KMS-11 (cell line): ENCODE results near the gene FAM168B.
"Not testable (repeated sequence)": the region's sequence is repeated elsewhere in the genome, so short reads cannot be mapped to it uniquely, and the experiment has no call there.

Source experiments
- H2AFZ ChIP-seq: fragments of 200-600 bp; sonication (generic); 2 replicates; pipeline ENCODE4 v1.6.1; 2016; ENCODE audit warnings: antibody characterized with exemption, mixed run types, low read depth
- H3K27ac ChIP-seq: fragments of 200-600 bp; sonication (generic); 2 replicates; pipeline ENCODE4 v1.6.1; 2016; ENCODE audit warnings: mild to moderate bottlenecking, mixed run types
- H3K27me3 ChIP-seq: fragments of 200-600 bp; sonication (generic); 2 replicates; pipeline ENCODE4 v1.6.1; 2017; ENCODE audit warnings: mild to moderate bottlenecking, low read depth, mixed run types, moderate library complexity; ENCODE audit not compliant: insufficient read depth
- H3K36me3 ChIP-seq: fragments of 200-600 bp; sonication (generic); 2 replicates; pipeline ENCODE4 v1.6.1; 2017; ENCODE audit warnings: mild to moderate bottlenecking, mixed run types; ENCODE audit not compliant: insufficient read depth
- H3K4me1 ChIP-seq: fragments of 200-600 bp; sonication (generic); 2 replicates; pipeline ENCODE4 v1.6.1; 2016; ENCODE audit warnings: mild to moderate bottlenecking, low read depth, mixed run types; ENCODE audit not compliant: poor library complexity, severe bottlenecking
- H3K4me2 ChIP-seq: fragments of 200-600 bp; sonication (generic); 2 replicates; pipeline ENCODE4 v1.7.0; 2016; ENCODE audit warnings: mild to moderate bottlenecking, mixed run types
- H3K4me3 ChIP-seq: fragments of 200-600 bp; sonication (generic); IDR thresholded peaks from 2 replicates; pipeline ENCODE4 v1.6.1; 2017; ENCODE audit warnings: low read depth, low read length, mixed read lengths; ENCODE audit not compliant: insufficient read depth
- H3K79me2 ChIP-seq: fragments of 200-600 bp; sonication (generic); 2 replicates; pipeline ENCODE4 v1.6.1; 2016; ENCODE audit warnings: low read depth, mixed run types; ENCODE audit not compliant: insufficient read depth
- H3K9ac ChIP-seq: fragments of 200-600 bp; sonication (generic); 2 replicates; pipeline ENCODE4 v1.6.1; 2016; ENCODE audit warnings: mild to moderate bottlenecking, mixed run types
- H4K20me1 ChIP-seq: fragments of 200-600 bp; sonication (generic); 2 replicates; pipeline ENCODE4 v1.6.1; 2016; ENCODE audit warnings: mild to moderate bottlenecking, mixed run types; ENCODE audit not compliant: insufficient read depth
- TF ChIP-seq, protein P1 (sequence below): fragments of 200-600 bp; sonication (generic); conservative IDR thresholded peaks from 2 replicates; pipeline ENCODE4 v1.6.1; 2017; ENCODE audit warnings: low read depth, mild to moderate bottlenecking, antibody characterized with exemption, low read length, moderate library complexity, mixed read lengths

FAM168B gene

DNA sequence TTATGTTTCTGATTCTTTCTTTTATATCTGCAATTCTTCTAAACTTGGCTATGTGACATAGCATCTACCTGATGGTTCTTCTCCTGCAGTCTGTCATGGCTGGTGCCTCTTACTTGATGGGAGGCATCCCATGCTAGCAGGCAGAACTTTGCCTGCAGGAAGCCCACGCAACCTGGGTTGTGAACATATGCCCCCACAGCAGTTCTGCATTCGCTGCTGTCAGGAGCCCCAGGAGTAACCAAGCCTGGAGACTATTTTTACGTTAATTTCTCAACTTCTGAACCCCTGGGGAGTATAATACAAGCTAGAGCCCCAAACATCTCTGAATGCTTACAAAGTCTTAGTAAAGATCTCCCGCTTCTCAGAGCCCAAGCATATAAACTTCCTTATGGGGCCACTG lies 12.1 kb downstream of the FAM168B start:
- Histone ChIP-seq H4K20me1 (peaks cover 14% of the 10 kb centered on the region), H3K36me3 (peaks cover 6% of the 10 kb centered on the region; the same call in 1 of the 2 replicates)
- TF ChIP-seq, protein P1, sequence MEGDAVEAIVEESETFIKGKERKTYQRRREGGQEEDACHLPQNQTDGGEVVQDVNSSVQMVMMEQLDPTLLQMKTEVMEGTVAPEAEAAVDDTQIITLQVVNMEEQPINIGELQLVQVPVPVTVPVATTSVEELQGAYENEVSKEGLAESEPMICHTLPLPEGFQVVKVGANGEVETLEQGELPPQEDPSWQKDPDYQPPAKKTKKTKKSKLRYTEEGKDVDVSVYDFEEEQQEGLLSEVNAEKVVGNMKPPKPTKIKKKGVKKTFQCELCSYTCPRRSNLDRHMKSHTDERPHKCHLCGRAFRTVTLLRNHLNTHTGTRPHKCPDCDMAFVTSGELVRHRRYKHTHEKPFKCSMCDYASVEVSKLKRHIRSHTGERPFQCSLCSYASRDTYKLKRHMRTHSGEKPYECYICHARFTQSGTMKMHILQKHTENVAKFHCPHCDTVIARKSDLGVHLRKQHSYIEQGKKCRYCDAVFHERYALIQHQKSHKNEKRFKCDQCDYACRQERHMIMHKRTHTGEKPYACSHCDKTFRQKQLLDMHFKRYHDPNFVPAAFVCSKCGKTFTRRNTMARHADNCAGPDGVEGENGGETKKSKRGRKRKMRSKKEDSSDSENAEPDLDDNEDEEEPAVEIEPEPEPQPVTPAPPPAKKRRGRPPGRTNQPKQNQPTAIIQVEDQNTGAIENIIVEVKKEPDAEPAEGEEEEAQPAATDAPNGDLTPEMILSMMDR = no peak

DNA sequence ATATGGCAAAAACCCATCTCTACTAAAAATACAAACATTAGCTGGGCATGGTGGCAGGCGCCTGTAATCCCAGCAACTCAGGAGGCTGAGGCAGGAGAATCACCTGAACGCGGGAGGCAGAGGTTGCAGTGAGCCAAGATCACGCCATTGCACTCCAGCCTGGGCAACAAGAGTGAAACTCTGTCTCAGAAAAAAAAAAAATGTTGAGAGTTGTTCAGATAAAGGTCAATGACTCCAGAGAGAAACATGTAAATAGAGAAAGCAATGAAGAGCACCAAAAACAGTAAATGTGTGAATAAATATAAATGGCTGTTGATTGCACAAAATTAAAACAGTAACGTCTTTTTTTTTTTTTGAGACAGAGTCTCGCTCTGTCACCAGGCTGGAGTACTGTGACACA lies 13.3 kb downstream of the FAM168B start:
- peaks cover 82% of the 10 kb centered on the region for H3K79me2 ChIP-seq
- not testable (repeated sequence) for H3K27ac ChIP-seq, H3K9ac ChIP-seq, H3K4me2 ChIP-seq, H3K36me3 ChIP-seq, H3K4me1 ChIP-seq, H2AFZ ChIP-seq, H3K27me3 ChIP-seq, H4K20me1 ChIP-seq, H3K4me3 ChIP-seq

More for the DNA sequence above, 12.1 kb downstream of the FAM168B start:
- Histone ChIP-seq H3K4me2 (no peak overlapping the region), H3K27ac (no peak overlapping the region), H3K27me3 (no peaks in the 10 kb centered on the region), H3K4me1 (no peaks in the 10 kb centered on the region), H3K79me2 (peaks cover 84% of the 10 kb centered on the region), H3K9ac (no peak overlapping the region), H2AFZ (no peak overlapping the region), H3K4me3 (no peak overlapping the region)

DNA sequence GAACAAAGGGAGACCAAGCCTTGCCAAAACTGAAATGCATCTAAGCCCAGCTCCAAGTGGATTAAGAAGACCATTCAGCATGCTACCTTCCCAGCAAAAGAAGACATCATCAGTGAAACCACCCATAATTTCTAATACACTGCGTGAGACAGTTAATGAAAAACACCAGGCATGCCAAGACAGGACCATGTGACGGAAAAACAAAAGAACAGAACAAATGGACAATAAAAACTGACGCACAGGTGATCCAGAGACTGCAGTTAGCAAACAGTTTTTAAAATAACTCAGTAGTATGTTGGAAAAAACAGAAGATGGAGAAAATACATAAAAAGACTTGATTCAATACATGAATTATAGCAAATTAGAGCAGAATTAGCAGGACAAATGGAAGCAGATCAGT lies 15.3 kb downstream of the FAM168B start:
- Histone ChIP-seq H3K9ac (no peak overlapping the region), H3K4me2 (no peak overlapping the region), H3K4me3 (no peak overlapping the region), H3K36me3 (peaks cover 6% of the 10 kb centered on the region; the same call in 1 of the 2 replicates), H3K4me1 (no peaks in the 10 kb centered on the region), H3K27me3 (no peaks in the 10 kb centered on the region), H2AFZ (no peak overlapping the region), H3K27ac (no peak overlapping the region), H3K79me2 (peaks cover 81% of the 10 kb centered on the region; the same call in 1 of the 2 replicates), H4K20me1 (no peaks in the 10 kb centered on the region)
- TF ChIP-seq, protein P1 = no peak

DNA sequence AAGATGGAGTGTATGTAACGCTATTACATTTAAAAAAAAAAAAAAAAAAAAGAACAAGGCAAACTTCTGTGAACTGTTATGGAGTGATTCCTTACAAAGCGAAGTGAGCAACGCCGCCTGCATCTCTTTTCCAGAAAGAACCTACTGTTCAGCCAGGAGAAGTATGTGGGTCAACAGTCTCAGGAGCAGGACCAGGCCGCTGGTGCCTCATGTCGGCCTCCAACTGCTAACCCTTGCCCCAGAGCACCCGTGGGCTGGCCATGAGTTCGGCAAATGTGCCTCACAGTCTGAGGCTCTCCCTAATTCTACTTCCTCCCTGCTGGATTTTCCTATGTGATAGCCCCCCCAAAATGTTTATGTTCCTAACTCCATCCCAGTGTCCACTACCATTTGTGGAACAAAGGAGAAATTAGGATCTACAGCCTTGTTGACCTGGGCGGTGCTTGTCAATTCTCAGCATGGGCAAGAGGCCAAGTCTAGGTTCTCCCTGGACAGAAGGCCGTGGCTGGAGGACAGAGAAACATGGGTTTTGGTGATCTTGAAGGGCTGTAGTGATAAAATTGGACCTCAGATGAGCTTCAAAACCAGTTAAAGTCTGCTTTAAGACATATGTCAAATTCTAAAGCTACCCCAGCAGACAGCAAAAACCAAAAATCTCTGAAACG lies 15.9 kb downstream of the FAM168B start:
- H3K9ac ChIP-seq = no peak overlapping the region
- no peak overlapping the region for H3K27ac ChIP-seq
- no peaks in the 10 kb centered on the region for H4K20me1 ChIP-seq
- H2AFZ ChIP-seq = no peak overlapping the region
- H3K79me2 ChIP-seq = peaks cover 80% of the 10 kb centered on the region; the same call in 1 of the 2 replicates
- TF ChIP-seq, protein P1 = no peak
- H3K4me3 ChIP-seq = no peak overlapping the region
- H3K27me3 ChIP-seq = no peaks in the 10 kb centered on the region
- no peaks in the 10 kb centered on the region for H3K4me1 ChIP-seq
- no peak overlapping the region for H3K4me2 ChIP-seq
- peaks cover 10% of the 10 kb centered on the region; the same call in 1 of the 2 replicates for H3K36me3 ChIP-seq

DNA sequence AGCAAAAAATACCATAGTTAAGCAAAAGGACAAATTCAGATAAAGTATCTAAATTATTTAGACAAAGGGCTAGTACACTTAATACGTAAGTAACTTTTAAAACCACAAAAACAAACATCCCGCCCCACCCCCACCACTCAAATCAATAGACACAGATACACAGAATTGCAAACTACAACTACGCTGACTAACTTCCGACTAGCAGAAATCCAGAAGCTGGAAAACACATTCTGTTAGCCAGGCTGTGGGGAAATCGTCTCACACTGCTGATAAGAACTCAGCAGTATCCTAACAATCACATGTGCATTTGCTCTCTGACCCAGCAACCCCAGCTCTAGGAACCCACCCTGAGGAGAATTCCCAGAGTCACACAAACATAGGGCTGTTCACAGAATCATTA lies 16.6 kb downstream of the FAM168B start:
- Histone ChIP-seq H3K4me2 (no peak overlapping the region), H4K20me1 (no peaks in the 10 kb centered on the region), H3K4me1 (no peaks in the 10 kb centered on the region), H3K36me3 (peaks cover 10% of the 10 kb centered on the region; the same call in 1 of the 2 replicates), H3K27me3 (no peaks in the 10 kb centered on the region), H2AFZ (no peak overlapping the region), H3K9ac (no peak overlapping the region), H3K27ac (no peak overlapping the region), H3K4me3 (no peak overlapping the region), H3K79me2 (peaks cover 75% of the 10 kb centered on the region; the same call in 1 of the 2 replicates)
- TF ChIP-seq, protein P1 = no peak

DNA sequence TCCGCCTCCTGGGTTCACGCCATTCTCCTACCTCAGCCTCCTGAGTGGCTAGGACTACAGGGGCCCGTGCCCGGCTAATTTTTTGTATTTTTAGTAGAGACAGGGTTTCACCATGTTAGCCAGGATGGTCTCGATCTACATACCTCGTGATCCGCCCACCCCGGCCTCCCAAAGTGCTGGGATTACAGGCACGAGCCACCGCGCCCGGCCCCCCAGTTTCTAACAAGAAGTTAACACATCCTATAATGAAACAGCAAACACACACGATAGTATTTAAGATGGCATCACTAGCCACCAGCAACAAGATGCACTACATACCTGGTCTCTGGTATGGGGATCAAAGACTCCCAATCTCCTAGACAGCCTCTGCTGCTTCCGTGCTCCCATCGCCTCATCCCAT lies 17.7 kb downstream of the FAM168B start:
- H3K36me3 ChIP-seq = peaks cover 10% of the 10 kb centered on the region; the same call in 1 of the 2 replicates
- H3K9ac ChIP-seq, H4K20me1 ChIP-seq, H3K27ac ChIP-seq, H3K4me3 ChIP-seq, H2AFZ ChIP-seq, H3K4me1 ChIP-seq, H3K4me2 ChIP-seq, H3K27me3 ChIP-seq: not testable (repeated sequence)
- H3K79me2 ChIP-seq = peaks cover 68% of the 10 kb centered on the region; the same call in 1 of the 2 replicates

DNA sequence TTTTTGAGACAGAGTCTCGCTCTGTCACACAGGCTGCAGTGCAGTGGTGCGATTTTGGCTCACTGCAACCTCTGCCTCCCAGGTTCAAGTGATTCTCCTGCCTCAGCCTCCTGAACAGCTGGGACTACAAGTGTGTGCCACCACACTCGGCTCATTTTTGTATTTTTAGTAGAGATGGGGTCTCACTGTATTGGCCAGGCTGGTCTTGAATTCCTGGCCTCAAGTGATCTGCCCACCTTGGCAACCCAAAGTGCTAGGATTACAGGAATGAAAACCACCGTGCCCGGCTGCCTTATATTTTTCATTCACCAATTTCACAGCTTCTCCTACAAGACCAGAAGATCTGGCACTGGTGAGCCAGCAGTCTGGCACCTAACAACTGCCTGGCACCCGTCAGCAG lies 25.1 kb downstream of the FAM168B start:
- H3K36me3 ChIP-seq, H3K9ac ChIP-seq, H3K4me2 ChIP-seq, H3K27ac ChIP-seq, H4K20me1 ChIP-seq, H3K4me1 ChIP-seq, H2AFZ ChIP-seq, H3K4me3 ChIP-seq, H3K27me3 ChIP-seq: not testable (repeated sequence)
- H3K79me2 ChIP-seq = peaks cover 29% of the 10 kb centered on the region; the same call in 1 of the 2 replicates
